ENCODE data around the gene SH3BGR.

SH3BGR gene

DNA sequence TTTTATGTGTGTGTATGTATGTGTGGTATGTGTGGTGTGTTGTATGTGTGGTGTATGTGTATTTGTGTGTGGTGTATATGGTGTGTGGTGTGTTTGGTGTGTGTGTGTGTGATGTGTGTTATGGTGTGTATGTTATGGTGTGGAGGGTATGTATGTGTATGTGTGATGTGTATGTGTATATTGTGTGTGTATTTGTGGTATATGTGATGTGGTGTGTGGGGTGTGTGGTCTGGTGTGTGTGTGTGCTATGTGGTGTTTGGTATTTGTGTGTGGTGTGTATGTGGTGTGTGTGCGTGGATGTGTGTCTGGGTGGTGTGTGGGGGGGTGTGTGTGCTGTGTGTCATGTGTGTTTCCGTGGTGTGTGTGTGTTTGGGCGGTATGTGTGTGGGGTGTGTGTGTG is 59.3 kb downstream of the SH3BGR start:
- DNase-seq: no peak

GRCh38 chr21:39513735-39514134 is 62.0 kb downstream of the SH3BGR start:
- no peak for DNase-seq

GRCh38 chr21:39515684-39516472 is 64.1 kb downstream of the SH3BGR start:
- peak in 3 of 56 donors; percentile 12 to 38 (median 33) for DNase-seq

DNA sequence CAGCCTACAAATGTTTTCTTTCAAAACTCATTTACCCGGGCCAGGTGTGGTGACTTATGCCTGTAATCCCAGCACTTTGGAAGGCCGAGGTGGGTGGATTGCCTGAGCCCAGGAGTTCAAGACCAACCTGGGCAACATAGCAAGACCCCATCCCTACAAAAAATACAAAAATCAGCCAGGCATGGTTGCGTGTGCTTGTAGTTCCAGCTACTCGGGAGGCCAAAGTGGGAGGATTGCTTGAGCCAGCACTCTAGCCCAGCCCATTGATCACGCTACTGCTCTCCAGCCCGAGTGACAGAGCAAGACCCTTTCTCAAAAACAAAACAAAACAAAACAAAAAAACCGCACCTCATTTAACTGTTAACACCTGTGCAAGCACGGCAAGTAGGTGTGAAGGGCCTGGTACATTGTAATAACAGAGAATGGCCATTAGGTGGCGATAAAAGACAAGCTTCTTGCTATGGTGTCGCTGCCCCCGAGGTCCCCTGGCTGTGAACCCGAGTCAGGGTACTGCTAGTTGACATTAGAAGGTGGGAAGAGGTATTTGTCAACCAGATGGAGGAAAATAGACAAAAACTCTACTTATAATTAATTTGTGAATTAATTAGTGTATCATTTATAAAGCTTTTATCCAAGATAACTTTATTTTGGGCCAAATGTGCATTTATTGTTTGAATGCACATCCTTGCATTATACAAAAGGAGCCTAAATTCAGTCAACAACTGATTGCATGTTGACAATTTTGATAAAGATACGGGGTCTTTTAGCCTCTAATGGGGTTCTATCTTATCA is 66.5 kb downstream of the SH3BGR start:
- peak in 30 of 56 donors; percentile 9 to 69 (median 26) for DNase-seq

DNA sequence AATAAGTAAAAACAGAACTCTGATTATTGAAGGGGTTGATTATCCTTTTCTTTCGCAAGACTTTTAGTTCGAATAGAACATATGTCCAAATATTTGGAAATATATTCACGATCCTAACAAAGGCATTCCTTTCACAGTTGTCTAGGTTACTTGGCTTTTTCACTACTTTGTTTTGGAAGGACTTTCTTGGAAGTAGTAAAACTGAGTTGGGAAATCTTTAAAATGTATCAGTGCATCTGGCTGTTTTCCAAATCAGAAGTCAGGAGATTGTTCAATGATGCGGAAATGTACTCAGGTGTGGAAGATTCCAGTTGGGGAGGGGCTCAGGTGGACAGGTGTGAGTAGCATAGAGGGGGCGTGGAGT is 67.1 kb downstream of the SH3BGR start:
- no peak for DNase-seq

GRCh38 chr21:39519835-39520234 is 68.1 kb downstream of the SH3BGR start:
- no peak for DNase-seq

- peak in 3 of 56 donors; percentile 5 to 34 (median 5) for DNase-seq
These were observed 71.6 kb downstream of the SH3BGR start for GRCh38 chr21:39523399-39523798.

- no peak for DNase-seq
These were observed 72.1 kb downstream of the SH3BGR start for GRCh38 chr21:39523915-39524314.

DNA sequence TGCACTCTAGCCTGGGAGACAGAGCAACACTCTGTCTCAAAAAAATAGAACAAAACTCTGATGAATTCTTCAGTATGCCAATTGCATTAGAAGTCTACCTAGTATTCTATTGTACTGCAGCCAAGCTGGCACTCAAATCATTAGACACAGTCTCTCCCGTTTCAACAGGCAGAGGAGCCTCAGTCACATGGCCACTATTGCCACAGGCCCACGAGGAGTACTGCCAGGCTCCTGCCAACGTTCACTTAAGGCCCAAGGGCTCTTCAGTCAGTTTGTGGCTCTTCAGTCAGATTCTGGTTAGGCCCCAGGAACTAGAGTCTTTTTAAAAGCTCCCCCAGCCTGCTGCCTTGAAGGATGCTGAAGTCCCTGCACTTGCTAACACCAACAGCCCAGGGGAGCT is 73.4 kb downstream of the SH3BGR start:
- peak in 3 of 56 donors; percentile 7 to 16 (median 12) for DNase-seq

DNA sequence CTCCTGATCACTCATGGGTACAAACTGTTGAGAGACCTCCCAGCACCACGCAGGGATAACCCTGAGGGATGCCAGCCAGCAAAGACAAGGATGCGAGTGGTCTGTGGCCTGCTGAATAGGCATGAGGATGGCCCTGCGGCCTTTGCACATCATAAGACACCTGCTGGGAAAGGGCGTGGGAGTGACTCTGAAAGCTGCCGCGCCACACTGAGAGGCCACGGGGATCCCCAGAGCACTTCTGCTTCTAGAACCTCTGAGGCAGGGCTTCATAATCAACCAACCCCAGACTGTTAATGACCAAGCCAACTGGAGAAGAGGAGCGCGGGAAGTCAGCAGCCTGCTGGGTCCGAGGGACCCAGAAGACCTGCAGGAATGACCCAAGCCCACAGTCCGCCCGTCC is 73.8 kb downstream of the SH3BGR start:
- DNase-seq: no peak

- DNase-seq: no peak
These were observed 75.4 kb downstream of the SH3BGR start for GRCh38 chr21:39527067-39527595.

DNA sequence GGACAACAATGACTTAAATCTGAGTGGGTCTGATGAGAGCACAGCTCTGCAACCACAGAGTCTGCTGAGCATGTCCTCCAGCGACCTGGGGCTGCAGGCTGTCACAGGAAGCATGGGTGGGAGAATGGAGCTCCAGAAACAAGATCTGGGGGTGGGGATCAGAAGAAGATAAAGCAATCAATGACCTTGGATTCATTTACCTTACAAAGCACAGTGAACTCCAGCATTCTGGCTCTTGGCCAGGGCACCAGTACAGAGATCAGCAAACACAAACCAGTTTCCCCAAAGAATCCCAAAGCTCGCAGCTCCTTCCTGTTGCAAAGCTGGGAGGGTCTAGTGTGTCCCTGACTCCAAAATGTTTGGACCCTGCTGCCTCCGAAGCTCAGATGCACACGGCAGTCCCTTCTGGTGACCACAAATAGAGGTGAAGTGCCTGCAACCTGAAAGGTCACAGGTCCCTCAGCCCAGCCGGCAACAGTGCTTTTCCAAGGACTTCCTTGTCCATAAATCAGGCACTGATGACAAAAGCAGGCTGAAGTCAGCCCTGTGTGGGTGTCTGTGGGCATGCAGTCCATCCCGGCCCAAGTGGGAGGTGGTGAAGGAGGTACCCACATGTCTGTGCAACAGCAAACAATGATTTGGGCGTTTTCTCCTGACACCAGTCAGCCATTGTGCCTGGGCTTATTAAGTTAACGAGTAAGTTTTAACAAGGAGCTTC is 76.1 kb downstream of the SH3BGR start:
- DNase-seq: no peak

DNA sequence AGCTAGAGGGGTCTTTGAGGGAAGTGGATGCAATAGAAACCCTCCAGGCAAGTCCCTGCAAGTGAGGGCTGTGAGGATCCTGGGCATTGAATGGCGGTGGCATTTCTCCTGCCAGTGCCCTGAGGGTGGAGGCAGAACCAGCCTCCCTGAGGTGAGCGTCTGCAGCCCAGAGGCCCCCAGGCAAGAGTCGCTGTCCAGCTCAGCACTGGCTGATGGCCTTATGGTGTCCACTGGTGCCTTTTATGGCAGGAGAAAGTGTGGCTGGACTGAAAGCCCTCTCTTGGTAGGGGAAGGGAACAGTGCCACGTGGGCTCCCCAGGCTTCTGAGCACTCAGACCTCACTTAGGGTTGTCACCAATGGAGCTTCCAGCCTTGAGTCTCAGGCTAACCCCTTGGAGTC is 77.3 kb downstream of the SH3BGR start:
- DNase-seq: no peak

GRCh38 chr21:39531064-39531463 is 79.3 kb downstream of the SH3BGR start:
- DNase-seq: no peak

DNA sequence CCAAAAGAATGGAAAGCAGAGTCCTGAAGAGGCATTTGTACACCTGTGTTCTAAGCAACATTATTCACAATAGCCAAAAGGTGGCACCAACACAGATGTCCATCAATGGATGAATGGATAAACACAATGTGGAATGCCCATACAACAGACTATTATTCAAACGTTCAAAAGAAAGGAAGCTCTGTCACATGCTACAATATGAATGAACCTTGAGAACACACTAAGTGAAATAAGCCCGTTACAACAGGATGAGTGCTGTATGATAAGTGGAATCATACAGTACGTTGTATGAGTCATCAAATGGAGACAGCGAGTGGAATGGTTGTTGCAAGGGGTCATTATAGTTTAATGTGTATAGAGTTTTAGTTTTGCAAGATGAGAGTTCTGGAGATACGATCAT is 80.1 kb downstream of the SH3BGR start:
- no peak for DNase-seq

DNA sequence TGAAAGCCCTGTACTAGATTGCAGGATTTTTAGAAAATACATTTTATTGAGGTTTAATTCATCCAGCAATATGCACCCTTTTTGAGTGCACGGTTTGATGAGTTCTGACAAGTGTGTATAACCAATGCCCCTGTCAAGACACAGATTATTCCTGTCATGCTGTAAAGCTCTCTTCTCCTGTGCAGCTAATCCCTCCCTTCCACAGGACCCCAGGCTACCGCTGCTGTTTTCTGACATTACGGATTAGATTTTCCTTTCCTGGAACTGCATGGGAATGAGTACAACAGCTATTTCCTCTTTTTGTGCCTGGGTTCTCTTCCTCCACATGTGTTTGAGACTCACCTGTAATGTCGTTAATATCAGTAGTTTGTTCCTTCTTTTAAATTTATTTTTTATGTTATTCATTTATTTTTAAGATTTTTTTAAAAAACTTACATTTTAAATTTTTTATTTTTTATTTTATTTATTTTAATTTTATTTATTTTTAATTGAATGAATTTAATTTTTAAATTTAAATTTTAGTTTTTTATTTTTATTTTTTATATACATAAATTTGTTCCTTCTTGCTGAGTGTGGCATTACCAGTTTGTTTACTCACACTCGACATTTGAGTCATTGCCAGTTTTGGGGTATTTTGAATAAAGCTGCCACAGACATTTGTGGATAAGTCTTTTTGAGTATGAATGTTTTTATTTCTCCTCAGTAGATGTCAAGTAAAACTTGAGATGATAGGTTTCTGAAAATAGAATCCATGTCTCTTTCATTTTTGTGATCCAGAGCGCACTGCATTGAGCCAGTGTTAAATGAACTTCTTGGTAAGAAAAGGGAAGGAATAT is 82.0 kb downstream of the SH3BGR start:
- no peak for DNase-seq

GRCh38 chr21:39535646-39536437 is 84.1 kb downstream of the SH3BGR start:
- no peak for DNase-seq

DNA sequence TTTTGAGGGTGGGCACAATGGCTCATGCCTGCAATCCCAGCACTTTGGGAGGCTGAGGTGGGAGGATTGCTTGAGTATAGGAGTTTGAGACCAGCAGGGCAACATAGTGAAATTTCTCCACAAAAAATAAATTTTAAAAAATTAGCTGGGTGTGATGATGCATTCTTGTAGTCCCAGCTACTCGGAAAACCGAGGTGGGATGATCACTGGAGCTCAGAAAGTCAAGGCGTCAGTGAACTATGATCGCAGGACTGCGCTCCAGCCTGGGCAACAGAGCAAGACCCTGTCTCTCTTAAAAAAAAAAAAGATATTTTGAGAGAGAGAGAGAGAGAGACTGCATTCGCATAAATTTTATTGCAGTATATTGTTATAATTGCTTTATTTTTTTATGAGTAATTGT is 85.1 kb downstream of the SH3BGR start:
- DNase-seq: no peak

DNA sequence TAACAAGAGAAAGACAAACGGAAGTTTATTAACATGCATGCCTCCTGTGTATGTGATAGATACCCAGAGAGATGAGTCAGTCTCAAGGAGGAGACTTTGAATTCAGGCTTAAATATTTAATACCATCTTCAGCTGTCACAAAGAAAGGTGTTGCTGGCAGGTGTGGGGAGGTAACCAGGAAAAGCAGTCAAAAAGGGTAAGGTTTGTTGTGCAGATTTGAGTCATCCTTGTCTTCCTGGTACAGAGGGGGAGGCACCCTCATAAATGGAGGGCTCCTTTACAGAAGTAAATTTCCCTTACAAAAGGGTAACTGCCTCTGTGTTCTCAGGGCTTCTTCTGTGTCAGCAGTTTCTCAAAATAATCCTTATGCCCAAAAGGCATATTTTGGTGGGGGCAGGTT is 85.8 kb downstream of the SH3BGR start:
- DNase-seq: peak in 10 of 56 donors; percentile 10 to 59 (median 26)

GRCh38 chr21:39538453-39539042 is 86.8 kb downstream of the SH3BGR start:
- no peak for DNase-seq
